CMK (cell line): ENCODE results near the gene ENPP5.
"Not testable (repeated sequence)": the region's sequence is repeated elsewhere in the genome, so short reads cannot be mapped to it uniquely, and the experiment has no call there.

Experiments used
- DNase-seq: peaks from one replicate; pipeline ENCODE4 v3.0.0-alpha.2; 2010; ENCODE audit warnings: low read depth

Gene ENPP5

DNA sequence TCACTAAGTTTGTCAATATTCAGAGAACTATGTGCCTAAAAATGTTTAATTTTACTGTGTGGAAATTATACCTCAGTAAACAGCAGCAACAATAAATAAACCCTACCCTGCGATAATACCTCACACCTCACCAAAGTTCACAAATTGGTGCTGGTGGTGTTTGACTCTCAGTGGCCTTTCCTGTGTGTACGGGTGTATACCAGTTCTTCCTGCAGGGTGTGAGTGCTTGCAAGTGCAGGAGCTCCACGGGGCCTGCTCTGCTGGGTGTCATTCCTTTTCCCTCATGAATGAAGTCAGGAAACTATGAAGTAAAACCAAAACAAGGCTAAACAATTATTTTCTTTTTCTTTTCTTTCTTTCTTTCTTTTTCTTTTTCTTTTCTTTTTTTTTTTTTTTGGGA, 4.1 kb upstream of the ENPP5 start:
- DNase-seq: no peak

GRCh38 chr6:46172176-46172575, 1.4 kb upstream of the ENPP5 start:
- no peak for DNase-seq

DNA sequence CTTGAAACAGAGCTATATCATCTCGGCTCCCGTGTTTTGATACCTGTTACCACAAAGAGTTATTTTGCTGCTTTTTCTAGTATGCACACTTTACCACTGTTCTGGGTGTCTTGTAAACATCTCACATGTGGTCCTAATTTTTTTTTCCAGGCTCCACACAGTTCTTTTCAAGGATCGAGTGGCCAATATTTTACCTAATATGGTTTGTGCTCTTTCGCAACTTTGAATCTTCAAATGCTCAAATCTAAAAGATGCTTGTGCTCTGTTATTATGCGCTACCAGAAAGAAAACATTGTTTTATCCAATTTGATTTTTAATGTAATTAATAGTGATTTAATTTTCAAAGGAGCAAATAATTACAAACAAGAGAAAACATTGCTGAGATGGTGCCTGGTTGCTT, 10.7 kb downstream of the ENPP5 start:
- DNase-seq: no peak

DNA sequence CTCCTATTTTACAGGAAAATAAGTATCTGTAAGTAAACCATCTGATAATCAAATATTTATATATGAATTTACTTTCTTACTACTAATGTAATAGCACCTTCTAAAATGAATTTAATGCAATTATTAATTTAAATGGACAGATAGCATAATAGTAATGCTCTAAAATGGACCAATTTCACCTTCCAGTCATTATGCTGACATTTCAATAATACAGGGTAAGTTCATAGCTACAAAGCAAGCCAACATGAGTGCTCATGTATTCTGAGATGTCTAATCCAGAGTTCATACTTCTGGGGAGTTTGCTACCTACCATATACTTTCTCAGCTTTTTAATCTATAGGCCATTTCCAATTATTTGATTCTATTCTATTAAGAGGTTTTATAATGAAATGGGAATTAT, 11.6 kb downstream of the ENPP5 start:
- no peak for DNase-seq

- no peak for DNase-seq
These were observed 14.1 kb downstream of the ENPP5 start for GRCh38 chr6:46156701-46157100.

- not testable (repeated sequence) for DNase-seq
These were observed 21.7 kb downstream of the ENPP5 start for GRCh38 chr6:46149066-46149465.

GRCh38 chr6:46144270-46144669, 26.5 kb downstream of the ENPP5 start:
- no peak for DNase-seq

DNA sequence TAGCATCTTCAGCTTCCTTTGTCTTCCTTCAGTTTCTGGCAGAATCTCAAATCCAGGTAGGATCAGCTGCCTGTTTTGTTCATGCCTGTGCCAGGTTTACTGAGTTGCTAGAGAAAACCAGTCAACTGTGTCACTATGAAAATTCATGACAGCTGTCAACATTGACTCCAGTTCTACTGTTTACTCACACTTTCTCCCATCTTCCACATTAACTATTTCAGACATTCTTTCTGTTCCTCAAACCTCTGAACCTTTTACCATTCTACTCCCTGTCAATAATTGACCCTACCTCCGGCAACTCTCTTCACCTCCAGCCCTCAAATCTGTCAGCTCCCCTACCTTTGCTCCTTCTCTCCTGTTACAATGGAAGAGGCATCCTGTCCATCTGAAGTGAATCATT, 32.5 kb downstream of the ENPP5 start:
- DNase-seq: no peak

DNA sequence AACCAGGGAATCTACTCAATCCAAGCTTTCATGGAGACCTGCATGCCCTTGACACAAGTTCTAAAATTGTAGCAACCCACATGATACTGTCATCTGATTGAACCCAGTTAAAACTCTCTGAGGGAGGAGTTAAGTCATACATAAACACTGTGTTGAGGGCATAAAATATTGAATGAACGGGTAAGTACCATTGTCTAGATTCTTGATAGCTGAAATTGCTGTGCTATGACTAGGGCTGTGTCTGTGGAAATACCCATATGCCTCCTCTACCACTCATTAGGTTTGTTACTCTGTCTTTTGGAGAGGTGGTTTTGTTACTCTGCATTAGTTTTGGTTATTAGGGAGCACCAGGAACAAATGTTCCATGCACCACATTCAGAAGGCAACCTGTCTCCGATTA, 33.4 kb downstream of the ENPP5 start:
- no peak for DNase-seq

DNA sequence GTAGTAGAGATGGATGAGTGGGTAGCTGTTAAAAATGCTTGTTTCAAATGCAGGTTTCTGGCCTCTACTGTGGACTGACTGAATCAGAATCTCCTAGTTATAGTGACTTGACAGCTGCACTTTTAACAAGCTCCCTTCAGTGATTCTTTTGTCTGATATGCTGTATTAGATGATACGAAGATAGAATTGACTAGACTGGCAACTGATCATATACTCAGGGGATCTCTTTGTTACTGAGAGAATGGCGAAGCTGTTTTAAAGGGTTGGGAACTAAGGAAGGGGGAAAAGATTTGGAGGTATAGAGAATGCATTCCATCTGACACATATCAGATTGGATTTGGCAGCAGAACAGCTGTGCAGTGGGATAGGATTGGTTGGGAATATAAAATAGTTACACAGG, 33.9 kb downstream of the ENPP5 start:
- DNase-seq: no peak

DNA sequence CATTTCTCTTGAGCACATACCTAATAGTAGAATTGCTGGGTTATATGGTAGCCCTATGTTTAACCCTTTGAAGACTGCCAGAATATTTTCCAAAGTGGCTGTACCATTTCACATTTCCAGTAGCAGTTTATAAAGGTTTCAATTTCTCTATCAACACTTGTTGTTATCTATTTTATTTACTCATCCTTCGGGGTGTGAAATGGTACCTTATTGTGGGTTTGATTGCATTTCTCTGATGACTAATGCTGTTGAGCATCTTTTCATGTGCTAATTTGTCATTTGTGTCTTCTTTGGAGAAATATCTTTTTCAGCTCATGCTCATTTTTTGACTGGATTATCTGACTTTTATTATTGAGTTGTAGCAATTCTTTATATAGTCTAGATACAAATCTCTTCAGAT, 35.6 kb downstream of the ENPP5 start:
- DNase-seq: no peak

DNA sequence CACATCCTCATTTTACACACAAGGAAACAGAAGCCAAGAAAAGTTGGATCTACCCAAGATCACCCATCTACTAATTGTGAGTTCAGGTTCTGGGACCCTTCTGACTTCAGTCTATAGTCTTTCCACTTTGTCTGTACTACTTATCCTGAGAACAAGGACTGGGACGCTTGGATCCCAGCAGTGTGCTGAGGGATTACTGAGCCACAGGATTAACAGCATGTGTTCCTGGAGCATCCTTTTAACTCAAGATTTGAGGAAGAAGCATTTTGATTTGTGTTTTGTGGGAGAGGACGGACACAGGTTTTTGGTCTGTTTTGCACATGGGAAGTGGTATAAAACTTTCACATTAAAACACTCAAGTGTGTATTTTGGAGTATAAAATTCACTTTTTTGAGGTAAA, 36.6 kb downstream of the ENPP5 start:
- DNase-seq: no peak

- not testable (repeated sequence) for DNase-seq
These were observed 39.5 kb downstream of the ENPP5 start for GRCh38 chr6:46131291-46131690.

DNA sequence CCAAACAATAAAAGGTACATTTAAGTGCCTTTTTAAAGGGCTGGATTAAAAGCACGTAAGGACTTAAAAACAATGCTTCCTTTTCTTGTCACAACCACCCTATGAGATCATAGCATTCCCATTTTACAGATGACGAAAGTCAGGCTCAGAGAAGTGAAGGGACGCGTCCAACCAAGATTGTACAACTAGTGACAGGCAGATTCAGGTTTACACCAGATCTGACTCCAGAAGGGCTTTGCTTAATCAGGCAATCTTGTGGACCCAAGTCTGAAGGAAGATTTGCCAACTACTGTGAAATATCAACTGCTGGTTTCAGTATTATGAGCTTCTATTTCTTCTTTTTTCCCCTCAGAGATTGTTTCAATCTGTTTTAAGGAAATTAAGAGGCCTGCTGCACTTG, 40.1 kb downstream of the ENPP5 start:
- no peak for DNase-seq

DNA sequence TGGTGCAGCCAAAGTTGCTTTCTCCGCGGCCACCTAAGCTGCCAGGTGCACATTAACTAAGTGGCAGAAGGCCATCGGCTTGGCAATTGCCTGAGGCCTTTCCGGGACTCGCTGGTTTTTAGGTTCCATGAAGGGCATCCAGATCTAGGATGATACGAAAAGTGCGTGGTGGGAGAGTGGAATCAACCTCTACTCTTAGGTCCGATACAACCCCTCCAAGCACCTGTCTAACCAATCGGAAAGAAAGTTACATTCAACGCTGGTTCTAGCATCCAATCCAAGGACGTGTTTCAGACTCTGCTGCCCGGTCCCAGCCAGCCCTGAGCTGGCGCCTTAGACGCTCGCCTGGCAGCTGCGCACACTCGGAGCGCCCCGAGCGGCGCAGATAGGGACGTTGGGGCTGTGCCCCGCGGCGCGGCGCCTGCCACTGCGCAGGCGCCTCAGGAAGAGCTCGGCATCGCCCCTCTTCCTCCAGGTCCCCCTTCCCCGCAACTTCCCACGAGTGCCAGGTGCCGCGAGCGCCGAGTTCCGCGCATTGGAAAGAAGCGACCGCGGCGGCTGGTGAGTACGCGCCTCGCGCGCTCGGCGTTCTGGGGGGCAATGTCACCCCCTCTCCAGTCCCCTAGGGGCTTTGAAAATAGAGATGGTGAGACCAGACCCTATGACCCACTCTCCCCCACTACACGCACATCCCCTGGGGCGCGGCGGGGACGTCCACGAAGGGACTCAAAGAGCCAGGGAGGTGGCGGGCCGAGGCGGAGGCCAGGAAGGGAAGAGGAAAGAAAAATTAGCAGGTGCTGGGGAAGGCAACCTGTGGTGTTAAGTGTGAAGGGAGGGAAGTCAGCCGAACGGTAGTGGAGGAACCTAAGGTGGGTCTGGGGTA, 40.9 kb downstream of the ENPP5 start, which contains the start of gene ENPP4:
ENPP4 (plus strand) TSS at position 361 of the 883 bp plus-strand sequence. CDS start 9,595 bp downstream, outside the sequence.
- peak; percentile 83 for DNase-seq

- no peak for DNase-seq
These were observed 41.5 kb downstream of the ENPP5 start for GRCh38 chr6:46129291-46129628.

- no peak for DNase-seq
These were observed 42.3 kb downstream of the ENPP5 start for GRCh38 chr6:46128476-46128875.

- DNase-seq: not testable (repeated sequence)
These were observed 51.1 kb downstream of the ENPP5 start for GRCh38 chr6:46119679-46120078.

GRCh38 chr6:46118836-46119235, 51.9 kb downstream of the ENPP5 start:
- no peak for DNase-seq

DNA sequence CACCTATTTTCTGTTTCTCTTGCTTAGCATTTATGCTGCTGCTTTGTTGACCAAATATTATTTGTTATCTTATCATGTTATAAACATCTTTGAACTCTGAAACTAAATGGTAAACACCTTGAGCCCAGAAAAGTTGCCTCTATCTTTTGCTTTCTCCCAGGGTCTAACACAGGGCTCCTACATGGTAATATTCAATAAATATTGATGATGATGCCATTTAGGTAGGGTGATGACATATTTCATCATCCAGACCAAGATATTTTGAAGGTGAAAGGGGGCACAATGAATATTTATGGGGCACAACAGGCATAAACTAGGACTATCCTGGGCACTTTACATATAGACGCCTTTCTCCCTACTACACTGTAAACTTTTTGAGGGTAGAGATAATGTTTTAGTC, 52.6 kb downstream of the ENPP5 start:
- no peak for DNase-seq

DNA sequence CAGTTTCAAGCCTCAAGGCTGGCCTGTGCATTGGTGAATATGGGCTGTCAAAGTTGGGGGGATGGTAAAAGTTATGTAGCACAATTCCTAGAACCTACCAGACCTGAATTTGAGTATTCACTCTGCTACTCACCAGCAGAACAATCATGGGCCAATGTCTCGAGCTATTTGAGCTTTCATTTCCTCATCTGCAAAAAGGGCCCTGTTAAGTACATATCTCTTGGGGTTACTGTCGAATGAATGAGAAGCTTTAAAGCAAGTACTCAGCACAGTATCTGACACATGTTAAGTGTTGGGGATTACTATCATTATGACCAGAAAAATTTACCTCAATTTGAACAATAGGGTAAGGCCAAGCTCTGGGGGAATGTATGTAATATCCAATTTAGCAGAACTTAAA, 54.5 kb downstream of the ENPP5 start:
- no peak for DNase-seq

GRCh38 chr6:46115634-46116033, 55.1 kb downstream of the ENPP5 start:
- DNase-seq: no peak

DNA sequence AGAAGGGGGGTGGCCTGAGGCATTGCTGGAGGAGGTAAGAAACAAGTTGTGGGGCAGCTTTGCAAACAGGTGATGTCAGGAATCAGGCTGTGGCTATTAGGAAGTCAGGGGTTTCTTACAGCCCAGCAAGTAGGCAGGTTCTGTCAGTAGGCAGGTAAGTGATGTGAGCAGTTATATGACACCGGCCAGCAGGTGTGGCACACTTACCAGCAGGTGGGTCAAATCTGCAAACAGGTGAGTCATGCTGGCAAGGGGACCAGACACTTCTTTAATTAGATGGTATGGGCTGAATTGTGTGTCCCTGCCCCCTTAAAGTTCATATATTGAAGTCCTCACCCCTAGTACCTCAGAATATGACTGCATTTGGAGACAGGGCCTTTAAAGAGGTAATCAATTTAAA, 57.4 kb downstream of the ENPP5 start:
- no peak for DNase-seq
